ENCODE data around the gene DEXI.

GRCh38 chr16:10949424-10949970 is 7.2 kb upstream of the DEXI start:
- TF ChIP-seq POLR2A (IDR thresholded peaks at IDR 0.05): no peak
- TF ChIP-seq, protein P1, sequence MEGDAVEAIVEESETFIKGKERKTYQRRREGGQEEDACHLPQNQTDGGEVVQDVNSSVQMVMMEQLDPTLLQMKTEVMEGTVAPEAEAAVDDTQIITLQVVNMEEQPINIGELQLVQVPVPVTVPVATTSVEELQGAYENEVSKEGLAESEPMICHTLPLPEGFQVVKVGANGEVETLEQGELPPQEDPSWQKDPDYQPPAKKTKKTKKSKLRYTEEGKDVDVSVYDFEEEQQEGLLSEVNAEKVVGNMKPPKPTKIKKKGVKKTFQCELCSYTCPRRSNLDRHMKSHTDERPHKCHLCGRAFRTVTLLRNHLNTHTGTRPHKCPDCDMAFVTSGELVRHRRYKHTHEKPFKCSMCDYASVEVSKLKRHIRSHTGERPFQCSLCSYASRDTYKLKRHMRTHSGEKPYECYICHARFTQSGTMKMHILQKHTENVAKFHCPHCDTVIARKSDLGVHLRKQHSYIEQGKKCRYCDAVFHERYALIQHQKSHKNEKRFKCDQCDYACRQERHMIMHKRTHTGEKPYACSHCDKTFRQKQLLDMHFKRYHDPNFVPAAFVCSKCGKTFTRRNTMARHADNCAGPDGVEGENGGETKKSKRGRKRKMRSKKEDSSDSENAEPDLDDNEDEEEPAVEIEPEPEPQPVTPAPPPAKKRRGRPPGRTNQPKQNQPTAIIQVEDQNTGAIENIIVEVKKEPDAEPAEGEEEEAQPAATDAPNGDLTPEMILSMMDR (IDR thresholded peaks at IDR 0.05 in 4 of 5, conservative IDR thresholded peaks at IDR 0.05 in 1 of 5): no peak
